ENCODE data around the gene PGAP3. TPM values are rescaled to one million over a fixed set of nuclear protein-coding genes. Genes with fewer than 3 reads are reported as not detected.
A peak's percentile ranks its signal among the peaks of the same experiment; 100 is the strongest.

PGAP3 gene
- total RNA-seq, 6 donors from 2014 or later, result 15.2 to 64.0 (median 27.9) TPM

DNA sequence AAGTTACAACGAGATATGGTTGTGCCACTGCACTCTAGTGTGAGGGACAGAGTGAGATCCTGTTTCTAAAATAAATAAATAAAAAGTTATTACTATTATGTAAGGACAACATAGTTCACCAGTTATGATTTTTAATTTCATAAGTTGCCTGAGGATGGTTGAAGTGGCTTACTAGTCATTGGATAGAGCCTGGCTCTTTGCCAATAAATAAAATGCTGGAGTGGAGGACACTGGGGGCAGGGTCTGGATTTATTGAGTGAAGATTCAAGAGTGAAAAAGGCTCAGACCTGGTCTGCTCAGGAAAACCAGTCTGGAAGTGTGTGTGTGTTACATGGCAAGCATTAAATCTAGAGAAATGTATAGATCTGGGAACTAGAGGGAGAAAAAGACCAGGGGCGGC, 48.8 kb downstream of the PGAP3 start:
- Histone ChIP-seq H3K36me3 (no peaks in the 10 kb centered on the region), H3K9me3 (no peaks in the 10 kb centered on the region), H3K27me3 (no peaks in the 10 kb centered on the region), H3K27ac (peak overlapping the region in 1 of 4 donors; percentile 46), H3K4me1 (peaks cover 68 to 90% (median 79%) of the 10 kb centered on the region in 4 donors), H3K4me3 (peak overlapping the region in 1 of 4 donors; percentile 77)
- DNase-seq, result no peak
- ATAC-seq (ENCODE audit: low FRiP score in 2 of 2), result no peak
- TF ChIP-seq EP300 (IDR thresholded peaks at IDR 0.05) (no peak), POLR2A (IDR thresholded peaks at IDR 0.05) (no peak), POLR2AphosphoS5 (IDR thresholded peaks at IDR 0.05) (no peak)
- TF ChIP-seq, protein P1, sequence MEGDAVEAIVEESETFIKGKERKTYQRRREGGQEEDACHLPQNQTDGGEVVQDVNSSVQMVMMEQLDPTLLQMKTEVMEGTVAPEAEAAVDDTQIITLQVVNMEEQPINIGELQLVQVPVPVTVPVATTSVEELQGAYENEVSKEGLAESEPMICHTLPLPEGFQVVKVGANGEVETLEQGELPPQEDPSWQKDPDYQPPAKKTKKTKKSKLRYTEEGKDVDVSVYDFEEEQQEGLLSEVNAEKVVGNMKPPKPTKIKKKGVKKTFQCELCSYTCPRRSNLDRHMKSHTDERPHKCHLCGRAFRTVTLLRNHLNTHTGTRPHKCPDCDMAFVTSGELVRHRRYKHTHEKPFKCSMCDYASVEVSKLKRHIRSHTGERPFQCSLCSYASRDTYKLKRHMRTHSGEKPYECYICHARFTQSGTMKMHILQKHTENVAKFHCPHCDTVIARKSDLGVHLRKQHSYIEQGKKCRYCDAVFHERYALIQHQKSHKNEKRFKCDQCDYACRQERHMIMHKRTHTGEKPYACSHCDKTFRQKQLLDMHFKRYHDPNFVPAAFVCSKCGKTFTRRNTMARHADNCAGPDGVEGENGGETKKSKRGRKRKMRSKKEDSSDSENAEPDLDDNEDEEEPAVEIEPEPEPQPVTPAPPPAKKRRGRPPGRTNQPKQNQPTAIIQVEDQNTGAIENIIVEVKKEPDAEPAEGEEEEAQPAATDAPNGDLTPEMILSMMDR (IDR thresholded peaks at IDR 0.05), result no peak
- 70 to 73% methylated on average over 2 of the region's 2 CpGs for WGBS, 2 donors

DNA sequence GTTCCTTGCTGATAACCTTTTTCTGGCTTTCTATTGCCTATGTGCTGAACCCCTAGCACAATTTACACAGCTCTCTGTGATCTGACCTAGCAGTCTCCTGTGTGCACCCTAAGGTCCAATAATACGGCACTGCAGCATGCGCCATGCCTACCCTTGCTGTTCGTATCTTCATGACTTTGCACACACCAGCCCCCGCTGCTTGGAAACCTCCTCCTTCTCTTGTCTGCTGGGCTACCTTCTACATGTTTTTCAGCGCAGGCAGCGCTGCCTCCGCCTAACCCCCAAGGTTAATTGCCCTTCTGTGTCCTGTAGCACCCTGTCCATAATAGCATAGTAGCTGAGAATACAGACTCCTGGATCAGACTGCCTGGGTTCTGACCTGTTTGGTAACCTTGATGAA, 49.5 kb downstream of the PGAP3 start:
- H3K4me1 ChIP-seq, result peaks cover 66 to 85% (median 75%) of the 10 kb centered on the region in 4 donors

DNA sequence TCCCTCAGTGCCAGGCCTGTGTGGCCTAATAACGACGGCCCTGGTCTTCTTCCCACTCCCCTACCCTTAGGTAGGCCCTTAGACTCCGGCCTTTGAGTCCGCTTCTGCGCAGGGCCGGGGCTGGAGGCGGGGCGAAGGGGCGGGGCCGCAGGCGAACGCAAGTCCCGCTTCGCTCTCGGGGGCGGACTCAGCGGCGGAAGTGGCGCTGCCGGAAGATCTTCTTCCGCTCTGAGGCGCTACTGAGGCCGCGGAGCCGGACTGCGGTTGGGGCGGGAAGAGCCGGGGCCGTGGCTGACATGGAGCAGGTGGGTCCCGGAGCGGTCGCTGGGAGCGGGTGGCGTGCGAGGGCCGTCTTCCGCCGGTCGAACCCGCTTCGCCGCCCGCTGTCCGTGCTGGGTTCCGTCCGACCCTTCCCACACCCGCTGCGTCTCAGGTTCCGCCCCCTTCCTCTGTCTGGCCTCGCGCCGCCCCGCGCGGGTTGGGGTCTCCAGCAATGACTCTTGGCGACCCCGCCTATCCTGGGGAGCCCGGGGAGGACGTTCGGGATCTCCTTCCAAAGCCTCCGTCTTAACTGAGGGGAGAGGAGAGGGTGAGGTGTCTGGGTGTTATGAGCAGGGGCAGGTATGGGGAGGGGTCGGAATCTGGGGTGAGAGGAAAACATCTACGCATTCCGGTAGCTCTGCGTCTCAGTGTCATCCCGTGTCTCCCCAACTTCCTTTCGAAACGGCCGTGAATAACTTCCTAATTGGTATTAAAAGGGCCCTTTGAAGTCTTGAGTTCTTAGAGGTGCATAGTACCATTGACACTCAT, 50.7 kb downstream of the PGAP3 start, which contains the start of gene STARD3:
Gene STARD3 (plus strand): TSS at position 218 of the 810 bp plus-strand sequence. CDS start 16,388 bp downstream, outside the sequence.
- H3K4me3 ChIP-seq, result peak within 1 kb of the TSS; percentile 43 to 80 (median 73)

More for the DNA sequence above, 49.5 kb downstream of the PGAP3 start:
- Histone ChIP-seq H3K9me3 (no peaks in the 10 kb centered on the region), H3K27me3 (no peaks in the 10 kb centered on the region), H3K4me3 (peak overlapping the region in 3 of 4 donors; percentile 69 to 80 (median 77)), H3K36me3 (no peaks in the 10 kb centered on the region), H3K27ac (peak overlapping the region in 1 of 4 donors; percentile 86)
- 91 to 92% methylated on average over 7 of the region's 7 CpGs for WGBS, 2 donors
- TF ChIP-seq, protein P1 (IDR thresholded peaks at IDR 0.05), result no peak
- TF ChIP-seq POLR2AphosphoS5 (IDR thresholded peaks at IDR 0.05) (no peak), EP300 (IDR thresholded peaks at IDR 0.05) (no peak), POLR2A (IDR thresholded peaks at IDR 0.05) (no peak)
- no peak for DNase-seq
- no peak for ATAC-seq (ENCODE audit: low FRiP score in 2 of 2)

DNA sequence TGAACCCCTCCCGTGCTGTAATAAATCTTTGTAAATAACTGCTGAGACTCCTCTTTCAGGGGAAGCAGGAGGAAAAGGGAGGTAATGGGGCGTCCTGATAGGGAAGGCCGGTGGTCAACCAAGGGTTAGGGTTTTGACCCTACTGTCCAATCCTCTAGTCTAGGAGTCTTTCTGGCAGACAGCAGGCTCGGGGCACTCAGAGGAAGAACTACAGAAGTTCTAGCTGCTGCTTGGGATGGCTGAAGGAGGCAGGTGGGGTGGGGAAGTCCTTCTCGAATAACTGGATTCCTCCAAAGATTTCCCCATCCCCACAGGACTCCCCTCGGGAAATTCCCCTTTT, 51.3 kb downstream of the PGAP3 start:
- TF ChIP-seq POLR2A (IDR thresholded peaks at IDR 0.05) (peak in 1 of 4 donors; percentile 11), POLR2AphosphoS5 (IDR thresholded peaks at IDR 0.05) (no peak)
- Histone ChIP-seq H3K27me3 (no peaks in the 10 kb centered on the region), H3K4me3 (peak overlapping the region; percentile 8 to 80 (median 73)), H3K27ac (peak overlapping the region; percentile 86 to 95 (median 90)), H3K36me3 (no peaks in the 10 kb centered on the region), H3K9me3 (no peaks in the 10 kb centered on the region), H3K4me1 (peaks cover 50 to 67% (median 62%) of the 10 kb centered on the region in 4 donors)
- peak in 1 of 2 donors; percentile 2 for ATAC-seq (ENCODE audit: low FRiP score in 2 of 2)
- WGBS, 2 donors, result 24 to 26% methylated on average over 4 to 6 of the region's 6 CpGs
- no peak for DNase-seq

More for the DNA sequence above, 50.7 kb downstream of the PGAP3 start, which contains the start of gene STARD3:
- peaks cover 55 to 73% (median 64%) of the 10 kb centered on the region in 4 donors for H3K4me1 ChIP-seq
- 0% methylated on average over 29 to 67 of the region's 69 CpGs for WGBS, 2 donors
- no peaks in the 10 kb centered on the region for H3K36me3 ChIP-seq
- peak in 2 of 4 donors; percentile 65 to 81 for TF ChIP-seq POLR2A (IDR thresholded peaks at IDR 0.05)
- TF ChIP-seq POLR2AphosphoS5 (IDR thresholded peaks at IDR 0.05), result peak; percentile 77 to 86
- TF ChIP-seq EP300 (IDR thresholded peaks at IDR 0.05), result no peak
- TF ChIP-seq, protein P1 (IDR thresholded peaks at IDR 0.05), result peak in 4 of 6 experiments; percentile 29 to 44 (median 40)
- H3K27ac ChIP-seq, result peak within 1 kb of the TSS; percentile 86 to 95 (median 90)
- H3K27me3 ChIP-seq, result no peaks in the 10 kb centered on the region
- no peaks in the 10 kb centered on the region for H3K9me3 ChIP-seq
- DNase-seq (peak; percentile 93 to 99), ATAC-seq (ENCODE audit: low FRiP score in 2 of 2) (peak; percentile 92 to 96)

DNA sequence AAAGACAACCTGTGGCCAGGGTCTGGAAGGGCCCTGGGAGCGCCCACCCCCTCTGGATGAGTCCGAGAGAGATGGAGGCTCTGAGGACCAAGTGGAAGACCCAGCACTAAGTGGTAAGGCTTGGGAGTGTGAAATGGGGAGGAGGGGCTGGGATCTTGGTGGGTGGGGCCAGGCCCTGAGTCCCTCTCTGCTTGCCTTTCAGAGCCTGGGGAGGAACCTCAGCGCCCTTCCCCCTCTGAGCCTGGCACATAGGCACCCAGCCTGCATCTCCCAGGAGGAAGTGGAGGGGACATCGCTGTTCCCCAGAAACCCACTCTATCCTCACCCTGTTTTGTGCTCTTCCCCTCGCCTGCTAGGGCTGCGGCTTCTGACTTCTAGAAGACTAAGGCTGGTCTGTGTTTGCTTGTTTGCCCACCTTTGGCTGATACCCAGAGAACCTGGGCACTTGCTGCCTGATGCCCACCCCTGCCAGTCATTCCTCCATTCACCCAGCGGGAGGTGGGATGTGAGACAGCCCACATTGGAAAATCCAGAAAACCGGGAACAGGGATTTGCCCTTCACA, 52.2 kb downstream of the PGAP3 start:
- no peaks in the 10 kb centered on the region for H3K9me3 ChIP-seq
- peaks cover 43 to 58% (median 56%) of the 10 kb centered on the region in 4 donors for H3K4me1 ChIP-seq
- ATAC-seq (ENCODE audit: low FRiP score in 2 of 2), result no peak
- H3K27me3 ChIP-seq, result no peaks in the 10 kb centered on the region
- TF ChIP-seq EP300 (IDR thresholded peaks at IDR 0.05), result no peak
- no peak for TF ChIP-seq POLR2A (IDR thresholded peaks at IDR 0.05)
- no peak for TF ChIP-seq POLR2AphosphoS5 (IDR thresholded peaks at IDR 0.05)
- TF ChIP-seq, protein P1 (IDR thresholded peaks at IDR 0.05), result no peak
- no peak for DNase-seq
- 81 to 86% methylated on average over 8 of the region's 8 CpGs for WGBS, 2 donors
- H3K4me3 ChIP-seq, result no peak overlapping the region
- no peaks in the 10 kb centered on the region for H3K36me3 ChIP-seq
- peak overlapping the region in 3 of 4 donors; percentile 18 to 95 (median 86) for H3K27ac ChIP-seq

Data from upper lobe of left lung (tissue), 6 donors.